SK-N-SH treated with all-trans-retinoic acid at 6 μM for 48 hours (cell line): ENCODE measurements around the gene MORC3.

Experiments
- BACH2 ChIP-seq: fragments of 250-450 bp; sonication (Bioruptor Pico); IDR thresholded peaks from 2 replicates; pipeline ENCODE4 v1.9.0; 2021; ENCODE audit warnings: mild to moderate bottlenecking, borderline replicate concordance
- ESRRG ChIP-seq: fragments of 250-450 bp; sonication (Bioruptor Pico); IDR thresholded peaks from 2 replicates; pipeline ENCODE4 v1.6.1; 2021; ENCODE audit warnings: mild to moderate bottlenecking
- RARB ChIP-seq: fragments of 250-450 bp; sonication (Bioruptor Pico); IDR thresholded peaks from 2 replicates; pipeline ENCODE4 v1.8.0; 2021; ENCODE audit warnings: mild to moderate bottlenecking, moderate library complexity
- ZC3H10 ChIP-seq: fragments of 250-450 bp; sonication (Bioruptor Pico); IDR thresholded peaks from 2 replicates; pipeline ENCODE4 v1.5.1; 2021; ENCODE audit warnings: mild to moderate bottlenecking, moderate library complexity
- ZNF70 ChIP-seq: fragments of 450-650 bp; formaldehyde crosslinking; IDR thresholded peaks from 2 replicates; pipeline ENCODE4 v1.5.0; 2020; ENCODE audit warnings: mild to moderate bottlenecking, moderate library complexity
- TF ChIP-seq, protein P1 (sequence below): fragments of 250-450 bp; sonication (Bioruptor Pico); IDR thresholded peaks from 2 replicates; pipeline ENCODE4 v1.8.0; 2020; ENCODE audit warnings: mild to moderate bottlenecking, moderate library complexity, borderline replicate concordance

DNA sequence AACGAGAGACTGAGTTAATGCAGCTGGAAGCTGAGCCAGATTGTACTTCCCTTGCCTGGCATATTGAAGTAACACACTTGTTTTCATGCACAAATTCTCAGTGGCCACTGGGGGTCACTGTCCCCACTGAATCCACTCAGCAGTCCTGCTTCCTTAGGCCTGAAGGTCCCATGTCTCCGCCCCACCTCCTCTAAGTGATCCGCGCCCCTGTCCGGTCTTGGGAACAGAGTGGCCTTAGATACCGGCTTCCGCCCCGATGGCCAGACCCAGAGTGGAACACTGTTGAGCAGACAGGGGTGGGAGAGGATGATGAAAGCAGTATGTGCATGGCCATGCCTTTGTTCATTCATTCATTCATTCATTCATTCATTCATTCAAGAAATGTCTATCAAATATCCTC lies 100.0 kb downstream of the MORC3 start:
- TF ChIP-seq BACH2 (CRISPR knock-in tag) (no peak), ZNF70 (CRISPR knock-in tag) (no peak), RARB (CRISPR knock-in tag) (no peak), ESRRG (CRISPR knock-in tag) (no peak), ZC3H10 (no peak)
- TF ChIP-seq, protein P1, sequence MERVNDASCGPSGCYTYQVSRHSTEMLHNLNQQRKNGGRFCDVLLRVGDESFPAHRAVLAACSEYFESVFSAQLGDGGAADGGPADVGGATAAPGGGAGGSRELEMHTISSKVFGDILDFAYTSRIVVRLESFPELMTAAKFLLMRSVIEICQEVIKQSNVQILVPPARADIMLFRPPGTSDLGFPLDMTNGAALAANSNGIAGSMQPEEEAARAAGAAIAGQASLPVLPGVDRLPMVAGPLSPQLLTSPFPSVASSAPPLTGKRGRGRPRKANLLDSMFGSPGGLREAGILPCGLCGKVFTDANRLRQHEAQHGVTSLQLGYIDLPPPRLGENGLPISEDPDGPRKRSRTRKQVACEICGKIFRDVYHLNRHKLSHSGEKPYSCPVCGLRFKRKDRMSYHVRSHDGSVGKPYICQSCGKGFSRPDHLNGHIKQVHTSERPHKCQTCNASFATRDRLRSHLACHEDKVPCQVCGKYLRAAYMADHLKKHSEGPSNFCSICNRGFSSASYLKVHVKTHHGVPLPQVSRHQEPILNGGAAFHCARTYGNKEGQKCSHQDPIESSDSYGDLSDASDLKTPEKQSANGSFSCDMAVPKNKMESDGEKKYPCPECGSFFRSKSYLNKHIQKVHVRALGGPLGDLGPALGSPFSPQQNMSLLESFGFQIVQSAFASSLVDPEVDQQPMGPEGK (CRISPR knock-in tag) = no peak
